Breast epithelium (tissue), 4 donors: Measurements from ENCODE around the gene RNF149. TPM values are rescaled to one million over a fixed set of nuclear protein-coding genes. Genes with fewer than 3 reads are reported as not detected.
A peak's percentile ranks its signal among the peaks of the same experiment; 100 is the strongest.

Experiments used
- DNase-seq, 2 donors: peaks; one replicate each; pipeline ENCODE4 v3.0.0-alpha.2; 2019; ENCODE audit warnings: low spot score in 2 of 2
- H3K27ac ChIP-seq, 2 donors: fragments of 200-600 bp; sonication (generic) in 1 of 2; one replicate each; pipeline ENCODE4 v1.5.1; 2016 to 2019; ENCODE audit warnings: mild to moderate bottlenecking in 1 of 2
- H3K27me3 ChIP-seq, 2 donors: fragments of 200-600 bp; sonication (generic) in 1 of 2; one replicate each; pipeline versions ENCODE4 v1.5.1 to v1.6.0; 2017 to 2019; ENCODE audit warnings: control low read depth in 1 of 2, mild to moderate bottlenecking in 1 of 2
- H3K36me3 ChIP-seq: fragments of 200-600 bp; one replicate; pipeline ENCODE4 v1.5.1; 2019
- H3K4me1 ChIP-seq, 2 donors: fragments of 200-600 bp; sonication (generic); one replicate each; pipeline ENCODE4 v1.5.1; 2016 to 2019; ENCODE audit warnings: control low read depth in 1 of 2
- H3K4me3 ChIP-seq, 3 donors: fragments of 200-600 bp; sonication (generic); 1 replicate in 2 of 3; 2 replicates in 1 of 3; pipeline ENCODE4 v1.5.1; 2016 to 2019; ENCODE audit warnings: mild to moderate bottlenecking in 3 of 3, moderate library complexity in 2 of 3
- H3K9me3 ChIP-seq, 2 donors: fragments of 200-600 bp; sonication (generic) in 1 of 2; one replicate each; pipeline ENCODE4 v1.5.1; 2016 to 2019; ENCODE audit warnings: control low read depth in 1 of 2
- CTCF ChIP-seq, 3 donors: fragments of 450-650 bp; IDR thresholded peaks; one replicate each; pipeline ENCODE4 v1.5.1; 2016 to 2017; ENCODE audit warnings: antibody characterized with exemption in 3 of 3, mild to moderate bottlenecking in 3 of 3, moderate library complexity in 3 of 3
- POLR2A ChIP-seq: fragments of 450-650 bp; IDR thresholded peaks from one replicate; pipeline ENCODE4 v1.6.1; 2016; ENCODE audit warnings: antibody characterized with exemption, mild to moderate bottlenecking, moderate library complexity
- POLR2AphosphoS5 ChIP-seq, 3 donors: sonication (generic); formaldehyde crosslinking; IDR thresholded peaks; one replicate each; pipeline ENCODE4 v1.6.1; 2017; ENCODE audit warnings: antibody characterized with exemption in 3 of 3
- intact Hi-C: fragments of 100-400 bp; cut with DNase I; formaldehyde crosslinking; loops from one replicate; pipeline ENCODE4 v1.15.1; 2023; ENCODE audit warnings: low total_unique reads
- total RNA-seq, 3 donors: library from RNA; depleted of rRNA; stranded (reverse); fragments of >200 nt; gene quantifications; one replicate each; pipeline ENCODE4 v1.1.0, GENCODE V29; 2016

The RNF149 gene
- total RNA-seq, 3 donors from 2014 or later = 65.6 to 101 (median 75.4) TPM

GRCh38 chr2:101346909-101347308 is 38.4 kb upstream of the RNF149 start:
- intact Hi-C loops = no loop called here
- H3K27me3 ChIP-seq = no peaks in the 10 kb centered on the region
- no peaks in the 10 kb centered on the region for H3K9me3 ChIP-seq
- H3K36me3 ChIP-seq = no peaks in the 10 kb centered on the region
- H3K4me3 ChIP-seq = no peak overlapping the region
- H3K4me1 ChIP-seq = no peaks in the 10 kb centered on the region
- TF ChIP-seq POLR2A (no peak), POLR2AphosphoS5 (IDR thresholded peaks at IDR 0.05) (no peak), CTCF (IDR thresholded peaks at IDR 0.05) (no peak)
- DNase-seq = no peak
- H3K27ac ChIP-seq = no peak overlapping the region

GRCh38 chr2:101344137-101344536 is 35.6 kb upstream of the RNF149 start:
- no peaks in the 10 kb centered on the region for H3K4me1 ChIP-seq
- no peaks in the 10 kb centered on the region for H3K9me3 ChIP-seq
- TF ChIP-seq POLR2AphosphoS5 (IDR thresholded peaks at IDR 0.05) (no peak), CTCF (IDR thresholded peaks at IDR 0.05) (no peak)
- intact Hi-C loops = no loop called here
- H3K4me3 ChIP-seq = no peak overlapping the region
- H3K36me3 ChIP-seq = no peaks in the 10 kb centered on the region
- DNase-seq = no peak
- H3K27me3 ChIP-seq = no peaks in the 10 kb centered on the region
- H3K27ac ChIP-seq = no peak overlapping the region

DNA sequence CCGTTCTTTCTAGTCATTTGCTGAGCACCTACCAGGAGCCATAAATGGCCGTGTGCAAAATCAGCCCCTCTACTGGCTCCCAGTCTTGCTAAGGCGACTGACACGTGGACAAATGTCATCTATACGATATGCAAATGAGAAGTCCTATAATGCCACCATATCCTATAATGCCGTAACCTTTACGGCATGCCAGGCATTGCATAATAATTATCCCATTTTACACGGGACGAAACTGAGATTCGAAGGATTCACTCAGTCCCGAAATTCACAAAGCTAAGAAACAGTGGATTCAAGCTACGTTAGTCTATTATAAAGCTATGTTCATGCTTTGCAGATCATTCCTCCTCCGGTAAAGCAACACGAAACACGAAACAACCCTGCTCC is 34.1 kb upstream of the RNF149 start:
- TF ChIP-seq POLR2A (no peak), POLR2AphosphoS5 (IDR thresholded peaks at IDR 0.05) (no peak), CTCF (IDR thresholded peaks at IDR 0.05) (no peak)
- no peak for DNase-seq
- Histone ChIP-seq H3K4me1 (no peaks in the 10 kb centered on the region), H3K4me3 (no peak overlapping the region), H3K27me3 (no peaks in the 10 kb centered on the region), H3K9me3 (no peaks in the 10 kb centered on the region), H3K36me3 (no peaks in the 10 kb centered on the region), H3K27ac (no peak overlapping the region)
- intact Hi-C loops = no loop called here

DNA sequence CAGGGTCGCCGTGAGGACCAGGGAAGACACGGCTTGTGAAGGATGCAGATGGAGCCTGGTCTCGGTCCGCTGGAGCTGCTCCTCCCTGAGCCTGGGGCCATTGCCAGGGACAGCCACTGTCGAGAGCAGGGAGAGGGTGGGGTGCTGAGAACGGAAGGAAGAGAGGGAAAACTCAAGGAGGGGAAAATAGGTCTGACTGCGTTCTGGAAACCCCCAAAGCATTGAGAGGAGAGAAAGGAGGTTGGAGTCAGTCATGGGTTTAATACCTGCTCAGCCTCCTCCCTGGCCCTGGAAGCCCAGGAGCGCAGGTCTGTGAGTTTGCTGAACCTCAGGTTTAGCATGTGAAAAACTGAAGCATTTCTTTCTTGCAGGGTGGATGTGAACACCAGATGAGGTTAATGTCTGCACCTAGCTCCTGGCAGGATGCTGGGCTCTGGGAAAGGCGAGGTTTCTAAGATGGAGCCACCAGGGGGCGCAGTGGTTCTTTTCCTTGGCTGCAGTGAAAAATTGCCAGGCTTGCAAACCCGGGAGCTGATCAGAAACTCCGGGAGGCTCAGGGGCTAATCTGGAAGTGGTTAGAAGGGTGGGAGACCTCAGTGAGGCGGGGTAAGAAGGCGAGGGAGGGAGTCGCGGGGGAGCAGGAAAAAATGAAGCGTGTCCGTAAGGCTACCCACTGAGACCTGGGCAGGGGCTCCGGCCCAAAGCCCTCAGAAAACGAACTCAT is 33.6 kb upstream of the RNF149 start:
- peak in 1 of 2 donors; percentile 80 for DNase-seq
- Histone ChIP-seq H3K27me3 (no peaks in the 10 kb centered on the region), H3K9me3 (no peaks in the 10 kb centered on the region), H3K27ac (no peak overlapping the region), H3K36me3 (no peaks in the 10 kb centered on the region), H3K4me1 (no peaks in the 10 kb centered on the region), H3K4me3 (no peak overlapping the region)
- TF ChIP-seq POLR2AphosphoS5 (IDR thresholded peaks at IDR 0.05) (no peak), CTCF (IDR thresholded peaks at IDR 0.05) (peak; percentile 45 to 79 (median 58)), POLR2A (no peak)
- intact Hi-C loops = no loop called here

GRCh38 chr2:101341421-101341820 is 32.9 kb upstream of the RNF149 start:
- Histone ChIP-seq H3K36me3 (no peaks in the 10 kb centered on the region), H3K27me3 (no peaks in the 10 kb centered on the region), H3K4me1 (no peaks in the 10 kb centered on the region), H3K4me3 (no peak overlapping the region), H3K27ac (no peak overlapping the region), H3K9me3 (no peaks in the 10 kb centered on the region)
- DNase-seq = no peak
- intact Hi-C loops = no loop called here
- TF ChIP-seq POLR2A (no peak), POLR2AphosphoS5 (IDR thresholded peaks at IDR 0.05) (no peak), CTCF (IDR thresholded peaks at IDR 0.05) (no peak)
